HG02840 (cell line): ENCODE results near the gene RCBTB1.
"Not testable (repeated sequence)": the region's sequence is repeated elsewhere in the genome, so short reads cannot be mapped to it uniquely, and the experiment has no call there.

Experiments used
- ATAC-seq: cut with Tn5 transposase; IDR thresholded peaks from one replicate; pipeline ENCODE4 v1.9.1; 2021; ENCODE audit warnings: mild to moderate bottlenecking, moderate library complexity, moderate number of reproducible peaks; ENCODE audit not compliant: unreplicated experiment, low FRiP score

The RCBTB1 gene

GRCh38 chr13:49585220-49586157 is at the start of gene RCBTB1:
Gene RCBTB1, minus strand, starts transcription at chr13:49585558. Its CDS starts 18,279 bp downstream, at chr13:49567279.
- peak; percentile 85 for ATAC-seq

GRCh38 chr13:49633710-49634109 is 48.4 kb upstream of the RCBTB1 start:
- ATAC-seq = no peak

GRCh38 chr13:49632156-49632555 is 46.8 kb upstream of the RCBTB1 start:
- no peak for ATAC-seq

GRCh38 chr13:49630580-49630979 is 45.2 kb upstream of the RCBTB1 start:
- no peak for ATAC-seq

GRCh38 chr13:49629947-49630346 is 44.6 kb upstream of the RCBTB1 start:
- ATAC-seq = no peak

GRCh38 chr13:49629196-49629938 is 44.0 kb upstream of the RCBTB1 start:
- ATAC-seq = no peak

- ATAC-seq = peak; percentile 86
Measured at GRCh38 chr13:49627831-49628652, 42.7 kb upstream of the RCBTB1 start, which contains the start of gene ARL11. Gene ARL11, plus strand, starts transcription at chr13:49628507. Its CDS starts 1,941 bp downstream, at chr13:49630448.

GRCh38 chr13:49625392-49626079 is 40.2 kb upstream of the RCBTB1 start:
- no peak for ATAC-seq

- ATAC-seq = no peak
Measured at GRCh38 chr13:49624229-49624628, 38.9 kb upstream of the RCBTB1 start.

- ATAC-seq = no peak
Measured at GRCh38 chr13:49622174-49622946, 37.0 kb upstream of the RCBTB1 start.

- ATAC-seq = peak; percentile 69
Measured at GRCh38 chr13:49620170-49620621, 34.8 kb upstream of the RCBTB1 start.

- ATAC-seq = no peak
Measured at GRCh38 chr13:49616676-49617065, 31.3 kb upstream of the RCBTB1 start.

- no peak for ATAC-seq
Measured at GRCh38 chr13:49615836-49616675, 30.7 kb upstream of the RCBTB1 start.

GRCh38 chr13:49612042-49612441 is 26.7 kb upstream of the RCBTB1 start:
- ATAC-seq = not testable (repeated sequence)

- no peak for ATAC-seq
Measured at GRCh38 chr13:49610176-49610575, 24.8 kb upstream of the RCBTB1 start.

GRCh38 chr13:49608651-49609331 is 23.4 kb upstream of the RCBTB1 start:
- no peak for ATAC-seq

GRCh38 chr13:49607761-49608160 is 22.4 kb upstream of the RCBTB1 start:
- no peak for ATAC-seq
